ENCODE measurements around the gene ZNF22.

Gene ZNF22

DNA sequence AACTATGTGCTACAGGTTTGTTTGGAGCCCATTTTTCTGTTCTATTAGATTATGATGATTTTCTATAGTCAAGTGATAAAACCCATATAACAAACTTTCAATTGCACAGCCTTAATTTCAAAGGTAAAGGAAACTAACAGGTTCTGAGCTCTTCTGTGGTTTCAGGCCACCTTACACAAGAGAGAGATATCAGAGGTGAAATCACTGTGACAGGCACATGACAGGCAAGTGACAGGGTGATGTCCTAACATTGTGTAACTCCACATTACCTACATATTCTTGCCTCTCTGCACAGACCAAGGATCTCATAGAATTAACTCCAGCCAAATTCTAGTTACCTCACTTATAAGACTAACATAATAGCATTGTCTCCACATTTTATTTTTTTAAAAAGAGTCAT lies 35.0 kb downstream of the ZNF22 start:
- no peak overlapping the region for H3K27ac ChIP-seq (ENCODE audit: low read length)
- H3K9me3 ChIP-seq (ENCODE audit: control insufficient read depth, insufficient read depth, low read length) = no peaks in the 10 kb centered on the region; the same call in 1 of the 2 replicates
- no peaks in the 10 kb centered on the region for H3K27me3 ChIP-seq (ENCODE audit: control insufficient read depth, insufficient read depth, low read length)
- H3K4me3 ChIP-seq (ENCODE audit: low read length) = no peak overlapping the region
- H3K36me3 ChIP-seq (ENCODE audit: control insufficient read depth, insufficient read depth, low read length) = no peaks in the 10 kb centered on the region
- no peak for DNase-seq (ENCODE audit: low read depth, low spot score)
- H3K4me1 ChIP-seq (ENCODE audit: control insufficient read depth, insufficient read depth, low read length) = no peaks in the 10 kb centered on the region

DNA sequence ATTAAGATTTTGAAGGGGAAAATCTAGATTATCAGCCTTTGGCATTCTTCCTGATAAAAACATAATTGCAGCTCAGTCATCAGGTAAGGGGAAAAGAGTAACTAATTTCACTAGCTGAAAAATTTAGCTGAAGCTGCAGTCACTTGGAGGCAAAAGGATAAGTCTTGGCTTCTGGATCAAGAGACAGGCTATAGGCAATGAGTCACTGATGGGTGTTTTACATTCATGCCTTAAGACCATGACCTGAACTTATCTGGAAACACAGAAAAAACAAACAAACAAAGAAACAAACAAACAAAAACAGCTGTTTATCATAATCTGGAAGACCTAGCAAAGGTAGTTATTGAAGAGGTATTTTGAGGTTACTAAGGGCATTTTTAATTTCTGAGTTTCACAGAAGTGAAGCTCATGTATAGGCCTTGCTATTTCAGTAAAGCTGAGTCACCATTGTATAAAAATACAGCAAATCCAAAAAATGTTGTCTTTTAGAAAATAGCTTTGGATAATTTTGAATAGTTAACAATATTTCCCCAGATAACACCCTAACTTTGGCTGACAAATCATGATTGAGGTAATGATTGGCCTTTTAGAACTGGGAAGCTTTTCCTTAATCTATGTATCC lies 40.3 kb downstream of the ZNF22 start:
- Histone ChIP-seq H3K4me3 (ENCODE audit: low read length) (no peak overlapping the region), H3K27ac (ENCODE audit: low read length) (no peak overlapping the region), H3K36me3 (ENCODE audit: control insufficient read depth, insufficient read depth, low read length) (no peaks in the 10 kb centered on the region), H3K4me1 (ENCODE audit: control insufficient read depth, insufficient read depth, low read length) (no peaks in the 10 kb centered on the region; the same call in 1 of the 2 replicates), H3K27me3 (ENCODE audit: control insufficient read depth, insufficient read depth, low read length) (no peaks in the 10 kb centered on the region), H3K9me3 (ENCODE audit: control insufficient read depth, insufficient read depth, low read length) (no peaks in the 10 kb centered on the region)
- DNase-seq (ENCODE audit: low read depth, low spot score) = no peak

DNA sequence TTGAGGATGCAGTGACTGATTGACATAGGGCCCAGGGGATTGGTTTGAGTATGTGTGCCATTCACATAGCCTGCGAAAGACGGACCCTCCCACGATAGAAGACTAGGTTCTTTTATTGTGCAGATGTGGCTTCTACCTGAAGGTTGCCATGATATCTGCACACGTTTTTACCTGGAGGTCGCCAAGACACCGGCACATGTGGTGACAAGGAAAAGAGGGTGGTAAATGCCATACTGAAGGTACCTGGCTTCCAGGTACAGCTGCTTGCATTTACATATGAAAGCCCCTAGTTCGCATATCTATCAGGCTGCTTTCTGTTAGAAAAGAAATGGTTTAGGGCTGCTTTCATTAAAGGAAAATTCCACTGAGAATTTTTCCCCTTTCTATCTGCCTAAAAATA lies 43.6 kb downstream of the ZNF22 start:
- H3K9me3 ChIP-seq (ENCODE audit: control insufficient read depth, insufficient read depth, low read length) = no peaks in the 10 kb centered on the region
- DNase-seq (ENCODE audit: low read depth, low spot score) = peak; percentile 45
- H3K27ac ChIP-seq (ENCODE audit: low read length) = no peak overlapping the region
- H3K4me3 ChIP-seq (ENCODE audit: low read length) = no peak overlapping the region
- no peaks in the 10 kb centered on the region for H3K27me3 ChIP-seq (ENCODE audit: control insufficient read depth, insufficient read depth, low read length)
- no CpG with 5 or more reads among the region's 7 CpGs for WGBS (ENCODE audit: insufficient coverage, insufficient read length)
- no peaks in the 10 kb centered on the region for H3K36me3 ChIP-seq (ENCODE audit: control insufficient read depth, insufficient read depth, low read length)
- H3K4me1 ChIP-seq (ENCODE audit: control insufficient read depth, insufficient read depth, low read length) = no peaks in the 10 kb centered on the region; the same call in 1 of the 2 replicates

DNA sequence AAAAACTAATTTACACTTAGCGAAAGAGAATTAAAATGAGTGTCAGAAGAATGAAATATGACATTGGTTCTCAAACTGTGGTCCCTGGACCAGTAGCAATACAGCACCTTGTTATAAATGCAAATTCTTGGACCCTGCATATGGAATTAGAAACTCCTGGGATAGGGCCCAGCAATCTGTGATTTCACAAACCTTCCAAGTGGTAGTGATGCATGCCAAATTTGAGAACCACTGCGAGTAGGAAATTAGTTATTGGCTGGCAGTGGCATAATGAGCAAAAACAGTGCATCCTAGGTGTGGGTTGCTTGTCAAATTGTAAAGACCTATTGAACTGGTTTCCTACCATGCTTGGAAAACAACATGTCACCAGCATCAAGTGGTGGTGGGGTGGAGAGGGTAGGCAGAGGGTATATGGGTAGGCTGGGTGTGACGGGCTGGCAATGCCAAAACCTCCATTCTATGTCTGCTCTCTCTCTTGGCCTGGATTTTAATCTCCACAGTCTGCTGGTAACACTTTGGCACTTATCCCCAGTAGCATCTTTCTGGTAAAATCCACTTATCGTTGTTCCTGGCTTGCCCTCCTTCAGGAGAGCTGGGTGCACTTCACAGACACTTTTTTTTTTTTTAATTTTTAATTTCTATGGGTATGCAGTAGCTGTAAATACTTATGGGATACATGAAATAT lies 50.0 kb downstream of the ZNF22 start:
- WGBS (ENCODE audit: insufficient coverage, insufficient read length) = no CpG with 5 or more reads among the region's 4 CpGs

DNA sequence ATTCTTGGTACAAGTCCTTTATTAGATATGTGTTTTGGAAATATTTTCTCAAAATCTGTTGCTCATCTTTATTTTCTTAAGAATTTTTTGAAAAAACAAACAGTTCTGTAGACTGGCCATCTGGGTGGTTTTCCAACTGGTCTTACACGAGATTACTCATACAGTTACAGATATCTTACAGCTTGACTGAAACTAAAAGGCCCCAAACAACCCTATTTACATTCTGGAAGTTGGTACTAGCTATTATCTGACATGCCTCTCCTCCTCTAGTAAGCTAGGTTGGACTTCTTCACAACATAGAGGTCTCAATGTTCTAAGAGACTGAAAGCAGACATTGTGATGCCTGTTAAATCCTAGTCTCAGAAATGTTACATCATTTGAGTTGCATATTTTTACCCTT lies 52.0 kb downstream of the ZNF22 start:
- no peak overlapping the region for H3K4me3 ChIP-seq (ENCODE audit: low read length)
- no peaks in the 10 kb centered on the region; the same call in 1 of the 2 replicates for H3K9me3 ChIP-seq (ENCODE audit: control insufficient read depth, insufficient read depth, low read length)
- no peaks in the 10 kb centered on the region for H3K4me1 ChIP-seq (ENCODE audit: control insufficient read depth, insufficient read depth, low read length)
- no peak for DNase-seq (ENCODE audit: low read depth, low spot score)
- no peaks in the 10 kb centered on the region for H3K36me3 ChIP-seq (ENCODE audit: control insufficient read depth, insufficient read depth, low read length)
- WGBS (ENCODE audit: insufficient coverage, insufficient read length) = no CpG with 5 or more reads among the region's 1 CpG
- H3K27me3 ChIP-seq (ENCODE audit: control insufficient read depth, insufficient read depth, low read length) = no peaks in the 10 kb centered on the region
- H3K27ac ChIP-seq (ENCODE audit: low read length) = no peak overlapping the region

More for the DNA sequence above, 50.0 kb downstream of the ZNF22 start:
- H3K4me1 ChIP-seq (ENCODE audit: control insufficient read depth, insufficient read depth, low read length) = no peaks in the 10 kb centered on the region
- H3K27ac ChIP-seq (ENCODE audit: low read length) = no peak overlapping the region
- H3K9me3 ChIP-seq (ENCODE audit: control insufficient read depth, insufficient read depth, low read length) = no peaks in the 10 kb centered on the region
- H3K36me3 ChIP-seq (ENCODE audit: control insufficient read depth, insufficient read depth, low read length) = no peaks in the 10 kb centered on the region
- no peaks in the 10 kb centered on the region for H3K27me3 ChIP-seq (ENCODE audit: control insufficient read depth, insufficient read depth, low read length)
- DNase-seq (ENCODE audit: low read depth, low spot score) = no peak
- no peak overlapping the region for H3K4me3 ChIP-seq (ENCODE audit: low read length)

DNA sequence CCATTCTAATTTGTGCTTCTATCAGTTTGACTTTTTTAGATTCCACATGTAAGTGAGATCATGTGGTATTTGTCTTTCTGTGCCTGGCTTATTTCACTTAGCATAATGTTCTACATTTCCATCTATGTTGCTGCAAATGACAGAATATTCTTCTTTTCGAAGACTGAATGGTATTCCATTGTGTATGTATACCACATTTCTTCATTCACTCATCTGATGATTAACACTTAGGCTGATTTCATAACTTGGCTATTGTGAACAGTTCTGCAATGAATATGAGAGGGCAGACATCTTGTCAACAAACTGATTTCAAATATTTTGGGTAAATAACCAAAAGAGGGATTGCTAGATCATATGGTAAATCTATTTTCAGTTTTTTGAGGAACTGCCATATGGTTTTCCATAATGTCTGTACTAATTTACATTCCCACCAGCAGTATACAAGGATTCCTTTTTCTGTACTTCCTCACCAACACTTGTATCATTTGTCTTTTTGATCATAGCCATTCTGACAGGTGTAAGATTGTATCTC lies 52.9 kb downstream of the ZNF22 start:
- no peaks in the 10 kb centered on the region; the same call in 1 of the 2 replicates for H3K4me1 ChIP-seq (ENCODE audit: control insufficient read depth, insufficient read depth, low read length)
- no peaks in the 10 kb centered on the region for H3K36me3 ChIP-seq (ENCODE audit: control insufficient read depth, insufficient read depth, low read length)
- no peak for DNase-seq (ENCODE audit: low read depth, low spot score)
- no peak overlapping the region for H3K27ac ChIP-seq (ENCODE audit: low read length)
- WGBS (ENCODE audit: insufficient coverage, insufficient read length) = no CpG with 5 or more reads among the region's 1 CpG
- no peaks in the 10 kb centered on the region; the same call in 1 of the 2 replicates for H3K9me3 ChIP-seq (ENCODE audit: control insufficient read depth, insufficient read depth, low read length)
- H3K4me3 ChIP-seq (ENCODE audit: low read length) = no peak overlapping the region
- no peaks in the 10 kb centered on the region for H3K27me3 ChIP-seq (ENCODE audit: control insufficient read depth, insufficient read depth, low read length)
